Fibroblast of lung (primary cell): ENCODE data around the gene STARD10. TPM values are rescaled to one million over a fixed set of nuclear protein-coding genes. Genes with fewer than 3 reads are reported as not detected.

ENCODE experiments used
- DNase-seq, 2 donors: peaks; one replicate each; pipeline versions ENCODE4 v3.0.0 to v3.0.0-alpha.2; 2010; ENCODE audit warnings: low read depth in 2 of 2
- H2AFZ ChIP-seq: 2 replicates; pipeline ENCODE4 v1.5.1; 2012; ENCODE audit warnings: low read length, control low read depth, inconsistent platforms
- H3K27ac ChIP-seq: 2 replicates; pipeline ENCODE4 v1.5.1; 2011; ENCODE audit warnings: low read length, control low read depth; ENCODE audit not compliant: insufficient read depth
- H3K27me3 ChIP-seq: 2 replicates; pipeline ENCODE4 v1.5.1; 2011; ENCODE audit warnings: mild to moderate bottlenecking, low read length; ENCODE audit not compliant: control insufficient read depth, insufficient read depth
- H3K36me3 ChIP-seq: 2 replicates; pipeline ENCODE4 v1.5.1; 2011; ENCODE audit warnings: low read length; ENCODE audit not compliant: control insufficient read depth, insufficient read depth
- H3K4me1 ChIP-seq: 2 replicates; pipeline ENCODE4 v1.5.1; 2011; ENCODE audit warnings: low read length; ENCODE audit not compliant: control insufficient read depth, insufficient read depth; ENCODE audit errors: extremely low read depth
- H3K4me2 ChIP-seq: 2 replicates; pipeline ENCODE4 v1.5.1; 2011; ENCODE audit warnings: low read length, control low read depth; ENCODE audit not compliant: insufficient read depth; ENCODE audit errors: extremely low read depth
- H3K4me3 ChIP-seq, 4 experiments: fragments of 200-600 bp in 1 of 4; sonication (generic) in 1 of 4; replicated peaks in 1 of 4; 2 replicates each; pipeline ENCODE4 v1.5.1; 2011 to 2016; ENCODE audit warnings: low read length in 4 of 4, low read depth in 3 of 4, mild to moderate bottlenecking in 3 of 4, control low read depth in 2 of 4, inconsistent platforms in 1 of 4, mixed read lengths in 1 of 4; ENCODE audit not compliant: insufficient read depth in 1 of 4; ENCODE audit errors: control extremely low read depth in 1 of 4
- H3K79me2 ChIP-seq: 2 replicates; pipeline ENCODE4 v1.5.1; 2012; ENCODE audit warnings: mild to moderate bottlenecking, low read length, inconsistent platforms; ENCODE audit not compliant: control insufficient read depth, insufficient read depth
- H3K9ac ChIP-seq: 2 replicates; pipeline ENCODE4 v1.5.1; 2011; ENCODE audit warnings: mild to moderate bottlenecking, low read length, control low read depth; ENCODE audit not compliant: insufficient read depth
- H3K9me3 ChIP-seq: 2 replicates; pipeline ENCODE4 v1.5.1; 2012; ENCODE audit warnings: low read depth, low read length; ENCODE audit not compliant: control insufficient read depth, insufficient read depth
- H4K20me1 ChIP-seq: 2 replicates; pipeline ENCODE4 v1.5.1; 2011; ENCODE audit warnings: low read length; ENCODE audit not compliant: control insufficient read depth, insufficient read depth; ENCODE audit errors: extremely low read depth
- CTCF ChIP-seq, 2 donors: IDR thresholded peaks in 1 of 2; conservative IDR thresholded peaks in 1 of 2; 1 replicate in 1 of 2; 2 replicates in 1 of 2; pipeline ENCODE4 v1.5.1; 2011 to 2012; ENCODE audit warnings: low read length in 2 of 2, control low read depth in 1 of 2, inconsistent platforms in 1 of 2, low read depth in 1 of 2, mild to moderate bottlenecking in 1 of 2
- EZH2 ChIP-seq: IDR thresholded peaks from 2 replicates; pipeline ENCODE4 v1.5.1; 2012; ENCODE audit warnings: low read length, control low read depth, mild to moderate bottlenecking; ENCODE audit errors: missing control alignments
- polyA plus RNA-seq, 2 donors: library from polyadenylated mRNA; depleted of rRNA in 1 of 2; stranded (reverse) in 1 of 2; unstranded in 1 of 2; fragments of >200 nt; gene quantifications; 2 replicates each; pipeline ENCODE4 v1.2.1, GENCODE V29; 2011 to 2012; ENCODE audit warnings: missing spikeins in 1 of 2
- total RNA-seq: library from RNA; depleted of rRNA; stranded (reverse); fragments of >200 nt; gene quantifications from 2 replicates; pipeline ENCODE4 v1.2.1, GENCODE V29; 2014

Gene STARD10
- total and polyA plus RNA-seq, 2 donors (not counting 1 experiment from before 2014, with no cell fraction given), result 20.7 to 32.0 TPM

DNA sequence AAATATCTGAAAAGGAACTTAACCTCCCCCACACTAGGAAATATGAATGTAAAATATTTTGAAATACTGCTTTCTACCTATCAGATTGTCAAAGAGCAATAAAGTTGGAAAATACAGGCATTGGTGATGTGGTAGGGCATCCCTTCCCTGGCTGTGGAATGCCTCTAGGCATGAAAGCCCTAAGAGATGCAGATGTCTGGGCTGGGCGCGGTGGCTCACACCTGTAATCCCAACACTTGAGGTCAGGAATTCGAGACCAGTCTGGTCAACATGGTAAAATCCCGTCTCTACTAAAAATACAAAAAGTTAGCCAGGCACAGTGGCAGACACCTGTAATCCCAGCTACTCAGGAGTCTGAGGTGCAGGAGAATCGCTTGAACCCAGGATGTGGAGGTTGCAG is 63.6 kb downstream of the STARD10 start:
- no peak for TF ChIP-seq EZH2
- no peak for TF ChIP-seq CTCF (conservative IDR thresholded peaks at IDR 0.05 in 1 of 2, IDR thresholded peaks at IDR 0.05 in 1 of 2; ENCODE audit: low read depth in 1 of 2, low read length in 2 of 2)
- H3K4me2 ChIP-seq, result no peak overlapping the region

DNA sequence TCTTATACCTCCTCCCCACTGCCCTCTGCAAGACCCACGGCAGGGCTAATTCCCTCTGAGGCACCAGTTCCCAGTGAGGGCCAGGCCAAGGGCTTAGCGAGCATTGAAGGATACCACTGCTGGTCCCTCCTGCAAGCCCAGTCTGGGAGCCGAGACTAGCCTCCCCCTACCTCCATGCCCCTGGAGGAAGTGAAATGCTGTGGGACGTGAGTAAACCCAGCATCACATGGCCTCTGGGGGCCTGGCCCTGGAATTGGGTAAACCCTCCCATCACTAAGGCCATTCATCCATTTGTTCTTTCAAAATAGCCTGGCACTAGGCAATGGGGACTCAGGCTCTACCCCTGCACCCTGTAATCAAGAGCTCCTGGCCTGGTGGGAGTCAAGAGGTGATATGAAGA is 66.3 kb downstream of the STARD10 start:
- Histone ChIP-seq H3K27ac (no peak overlapping the region), H3K27me3 (no peaks in the 10 kb centered on the region), H3K4me3 (no peak overlapping the region), H3K36me3 (peaks cover 6% of the 10 kb centered on the region), H3K4me2 (no peak overlapping the region), H3K9ac (no peak overlapping the region), H4K20me1 (no peaks in the 10 kb centered on the region), H2AFZ (no peak overlapping the region), H3K9me3 (no peaks in the 10 kb centered on the region), H3K4me1 (peaks cover 4% of the 10 kb centered on the region), H3K79me2 (peaks cover 19% of the 10 kb centered on the region)
- TF ChIP-seq EZH2, result no peak
- TF ChIP-seq CTCF (conservative IDR thresholded peaks at IDR 0.05 in 1 of 2, IDR thresholded peaks at IDR 0.05 in 1 of 2; ENCODE audit: low read depth in 1 of 2, low read length in 2 of 2), result no peak
- DNase-seq, result no peak

More for the DNA sequence above, 63.6 kb downstream of the STARD10 start:
- Histone ChIP-seq H3K27me3 (no peaks in the 10 kb centered on the region), H4K20me1 (no peaks in the 10 kb centered on the region), H3K79me2 (no peaks in the 10 kb centered on the region), H3K9me3 (no peaks in the 10 kb centered on the region), H3K9ac (no peak overlapping the region), H3K27ac (no peak overlapping the region), H3K36me3 (peaks cover 2% of the 10 kb centered on the region), H3K4me3 (no peak overlapping the region), H2AFZ (no peak overlapping the region), H3K4me1 (peaks cover 2% of the 10 kb centered on the region)
- DNase-seq, result no peak

GRCh38 chr11:72726266-72727220 is 67.3 kb downstream of the STARD10 start:
- Histone ChIP-seq H3K9me3 (no peaks in the 10 kb centered on the region), H2AFZ (no peak overlapping the region), H3K27me3 (no peaks in the 10 kb centered on the region), H3K4me3 (no peak overlapping the region), H3K4me1 (peaks cover 13% of the 10 kb centered on the region), H3K4me2 (no peak overlapping the region), H3K9ac (no peak overlapping the region), H3K36me3 (peaks cover 6% of the 10 kb centered on the region), H4K20me1 (no peaks in the 10 kb centered on the region), H3K79me2 (peaks cover 28% of the 10 kb centered on the region), H3K27ac (no peak overlapping the region)
- TF ChIP-seq EZH2, result no peak
- DNase-seq, result no peak
